ENCODE data around the gene ASTN2. TPM values are rescaled to one million over a fixed set of nuclear protein-coding genes. Genes with fewer than 3 reads are reported as not detected.

Gene ASTN2
- total RNA-seq, 6 experiments from 2014 or later: 0.91 to 3.1 (median 2.5) TPM

GRCh38 chr9:116706310-116707290 lies 708.3 kb downstream of the ASTN2 start:
- TF ChIP-seq CTCF (IDR thresholded peaks at IDR 0.05): no peak
- TF ChIP-seq POLR2A (IDR thresholded peaks at IDR 0.05): no peak
- Histone ChIP-seq H3K27me3 (no peaks in the 10 kb centered on the region), H3K36me3 (no peaks in the 10 kb centered on the region), H3K9me3 (no peaks in the 10 kb centered on the region), H3K4me3 (no peak overlapping the region), H3K4me1 (no peaks in the 10 kb centered on the region), H3K27ac (no peak overlapping the region)
- intact Hi-C loops (cut with DNase I): no loop called here
- DNase-seq: no peak
- WGBS (ENCODE audit: insufficient coverage, low coverage, low lambda C conversion rate, missing lambda C conversion rate): 93% methylated on average over 8 of the region's 8 CpGs
- no peak for ATAC-seq

- ATAC-seq (no peak), DNase-seq (no peak)
- intact Hi-C loops (cut with DNase I): no loop called here
- Histone ChIP-seq H3K4me3 (no peak overlapping the region), H3K36me3 (no peaks in the 10 kb centered on the region), H3K9me3 (no peaks in the 10 kb centered on the region), H3K27ac (no peak overlapping the region), H3K27me3 (no peaks in the 10 kb centered on the region), H3K4me1 (no peaks in the 10 kb centered on the region)
- TF ChIP-seq POLR2A (IDR thresholded peaks at IDR 0.05) (no peak), CTCF (IDR thresholded peaks at IDR 0.05) (no peak)
- WGBS (ENCODE audit: insufficient coverage, low coverage, low lambda C conversion rate, missing lambda C conversion rate): 83% methylated on average over 1 of the region's 1 CpG
Observed at GRCh38 chr9:116705531-116705930, 709.3 kb downstream of the ASTN2 start.

GRCh38 chr9:116704470-116704869 lies 710.4 kb downstream of the ASTN2 start:
- Histone ChIP-seq H3K4me1 (no peaks in the 10 kb centered on the region), H3K27ac (no peak overlapping the region), H3K4me3 (no peak overlapping the region), H3K36me3 (no peaks in the 10 kb centered on the region), H3K27me3 (no peaks in the 10 kb centered on the region), H3K9me3 (no peaks in the 10 kb centered on the region)
- ATAC-seq (no peak), DNase-seq (no peak)
- TF ChIP-seq POLR2A (IDR thresholded peaks at IDR 0.05) (no peak), CTCF (IDR thresholded peaks at IDR 0.05) (no peak)
- intact Hi-C loops (cut with DNase I): no loop called here

GRCh38 chr9:116703634-116704033 lies 711.2 kb downstream of the ASTN2 start:
- TF ChIP-seq POLR2A (IDR thresholded peaks at IDR 0.05) (no peak), CTCF (IDR thresholded peaks at IDR 0.05) (no peak)
- DNase-seq: no peak
- intact Hi-C loops (cut with DNase I): no loop called here

More at GRCh38 chr9:116703634-116704033, 711.2 kb downstream of the ASTN2 start:
- no CpG with 5 or more reads among the region's 3 CpGs for WGBS (ENCODE audit: insufficient coverage, low coverage, low lambda C conversion rate, missing lambda C conversion rate)
- H3K4me1 ChIP-seq: no peaks in the 10 kb centered on the region
- H3K9me3 ChIP-seq: no peaks in the 10 kb centered on the region
- no peak for ATAC-seq
- H3K27ac ChIP-seq: no peak overlapping the region
- peaks cover 0 to 8% (median 3%) of the 10 kb centered on the region in 4 donors for H3K36me3 ChIP-seq
- H3K4me3 ChIP-seq: no peak overlapping the region
- no peaks in the 10 kb centered on the region for H3K27me3 ChIP-seq

All from right lobe of liver (tissue), 6 donors.